ENCODE measurements around the gene ZBTB49. TPM values are rescaled to one million over a fixed set of nuclear protein-coding genes. Genes with fewer than 3 reads are reported as not detected.

ZBTB49 gene
- total RNA-seq, 1 experiment from 2014 or later, result 5.6 TPM

- TF ChIP-seq ZNF532 (CRISPR knock-in tag; IDR thresholded peaks at IDR 0.05; ENCODE audit: borderline replicate concordance) (no peak), NR1H2 (CRISPR knock-in tag; IDR thresholded peaks at IDR 0.05) (no peak), AFF4 (CRISPR knock-in tag; IDR thresholded peaks at IDR 0.05; ENCODE audit: borderline replicate concordance) (no peak), IRF1 (CRISPR knock-in tag; IDR thresholded peaks at IDR 0.05) (no peak), PREB (CRISPR knock-in tag; IDR thresholded peaks at IDR 0.05; ENCODE audit: borderline replicate concordance) (no peak), HMGXB4 (CRISPR knock-in tag; IDR thresholded peaks at IDR 0.05) (no peak), E2F4 (CRISPR knock-in tag; IDR thresholded peaks at IDR 0.05; ENCODE audit: borderline replicate concordance, low read depth) (no peak), ZNF512 (CRISPR knock-in tag; IDR thresholded peaks at IDR 0.05; ENCODE audit: borderline replicate concordance) (no peak)
Observed at GRCh38 chr4:4320528-4320927, 30.5 kb downstream of the ZBTB49 start (continued).

GRCh38 chr4:4320951-4321714, 31.1 kb downstream of the ZBTB49 start:
- no peaks in the 10 kb centered on the region for H3K9me3 Mint-ChIP-seq
- H3K4me1 Mint-ChIP-seq, result peaks cover 10% of the 10 kb centered on the region
- no peaks in the 10 kb centered on the region for H3K27me3 Mint-ChIP-seq (ENCODE audit: low read depth)
- ChIA-PET POLR2A (no interaction called here), CTCF (no interaction called here)
- peaks cover 11% of the 10 kb centered on the region; the same call in 1 of the 2 replicates for H3K36me3 Mint-ChIP-seq
- H3K4me3 Mint-ChIP-seq, result no peak overlapping the region
- H3K27ac Mint-ChIP-seq, result no peak overlapping the region
- no peak for DNase-seq (ENCODE audit: low spot score)
- ATAC-seq, result no peak
- no peak for TF ChIP-seq JUN (CRISPR knock-in tag; IDR thresholded peaks at IDR 0.05)
- TF ChIP-seq GTF2I (CRISPR knock-in tag; conservative IDR thresholded peaks at IDR 0.05), result no peak
- no peak for TF ChIP-seq ELF4 (CRISPR knock-in tag; IDR thresholded peaks at IDR 0.05; ENCODE audit: low read depth)
- TF ChIP-seq ZNF281 (CRISPR knock-in tag; IDR thresholded peaks at IDR 0.05), result no peak
- no peak for TF ChIP-seq E2F5 (CRISPR knock-in tag; IDR thresholded peaks at IDR 0.05)
